NCI-H2171 treated with DMSO at 0.1 percent for 48 hours (cell line): ENCODE data around the gene SIVA1.

Experiments used
- DNase-seq: peaks from one replicate; lab custom pipeline; 2025; lab: John Stamatoyannopoulos, UW

SIVA1 gene

DNA sequence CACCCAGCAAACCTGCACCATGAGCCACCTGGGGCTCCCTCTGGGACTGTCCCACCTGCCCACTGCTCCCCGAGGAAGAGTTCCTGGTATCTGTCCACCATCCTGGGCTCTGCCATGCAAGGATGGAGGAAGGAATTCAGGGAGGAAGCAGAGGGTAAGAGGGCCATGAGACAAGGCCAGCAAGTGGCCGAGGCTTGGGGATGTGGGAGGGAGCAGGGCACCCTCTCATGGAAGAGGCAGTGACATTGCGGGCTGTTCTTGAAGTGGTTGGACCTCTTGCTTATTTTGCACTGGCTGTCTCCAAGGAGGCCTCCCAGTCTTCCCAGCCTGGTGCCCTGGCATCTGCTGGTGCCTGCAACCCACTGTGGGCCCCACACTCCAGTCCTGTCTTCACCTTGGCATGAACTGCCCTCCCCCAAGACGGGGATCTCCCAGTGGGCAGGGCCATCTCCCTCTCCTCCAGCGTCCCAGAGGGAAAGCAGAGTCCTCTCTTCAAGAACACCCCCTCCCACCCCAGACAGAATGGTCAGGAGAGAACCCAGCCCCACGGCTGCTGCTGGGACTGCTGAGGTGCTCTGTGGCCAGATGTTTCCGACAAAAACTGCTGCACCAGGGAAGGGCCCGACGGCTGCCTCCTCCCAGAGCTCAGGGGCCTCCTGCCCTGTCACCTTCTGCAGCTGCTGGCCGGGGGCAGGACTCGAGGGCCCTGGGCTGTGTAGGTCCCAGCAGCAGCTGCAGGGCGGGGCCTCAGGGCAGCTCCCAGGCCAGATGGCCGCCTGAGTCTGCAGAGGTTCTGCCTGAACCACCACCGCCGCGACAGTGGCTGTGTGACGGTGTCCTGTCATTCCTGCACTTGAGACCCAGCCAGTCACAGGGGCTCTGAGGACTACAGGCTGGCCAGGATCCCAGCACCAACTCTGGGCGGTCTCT lies 44.4 kb downstream of the SIVA1 start:
- no peak for DNase-seq

- no peak for DNase-seq
Measured at GRCh38 chr14:104798300-104799243, 45.6 kb downstream of the SIVA1 start.

GRCh38 chr14:104799244-104800014 lies 46.5 kb downstream of the SIVA1 start:
- peak; percentile 16 for DNase-seq

GRCh38 chr14:104800015-104800770 lies 47.2 kb downstream of the SIVA1 start:
- no peak for DNase-seq

- DNase-seq = peak; percentile 45
Measured at GRCh38 chr14:104800771-104801519, 48.0 kb downstream of the SIVA1 start, which contains the start of gene ZBTB42. TSS of gene ZBTB42 (plus strand) at chr14:104801101. CDS start at chr14:104801198, 97 bp downstream.

DNA sequence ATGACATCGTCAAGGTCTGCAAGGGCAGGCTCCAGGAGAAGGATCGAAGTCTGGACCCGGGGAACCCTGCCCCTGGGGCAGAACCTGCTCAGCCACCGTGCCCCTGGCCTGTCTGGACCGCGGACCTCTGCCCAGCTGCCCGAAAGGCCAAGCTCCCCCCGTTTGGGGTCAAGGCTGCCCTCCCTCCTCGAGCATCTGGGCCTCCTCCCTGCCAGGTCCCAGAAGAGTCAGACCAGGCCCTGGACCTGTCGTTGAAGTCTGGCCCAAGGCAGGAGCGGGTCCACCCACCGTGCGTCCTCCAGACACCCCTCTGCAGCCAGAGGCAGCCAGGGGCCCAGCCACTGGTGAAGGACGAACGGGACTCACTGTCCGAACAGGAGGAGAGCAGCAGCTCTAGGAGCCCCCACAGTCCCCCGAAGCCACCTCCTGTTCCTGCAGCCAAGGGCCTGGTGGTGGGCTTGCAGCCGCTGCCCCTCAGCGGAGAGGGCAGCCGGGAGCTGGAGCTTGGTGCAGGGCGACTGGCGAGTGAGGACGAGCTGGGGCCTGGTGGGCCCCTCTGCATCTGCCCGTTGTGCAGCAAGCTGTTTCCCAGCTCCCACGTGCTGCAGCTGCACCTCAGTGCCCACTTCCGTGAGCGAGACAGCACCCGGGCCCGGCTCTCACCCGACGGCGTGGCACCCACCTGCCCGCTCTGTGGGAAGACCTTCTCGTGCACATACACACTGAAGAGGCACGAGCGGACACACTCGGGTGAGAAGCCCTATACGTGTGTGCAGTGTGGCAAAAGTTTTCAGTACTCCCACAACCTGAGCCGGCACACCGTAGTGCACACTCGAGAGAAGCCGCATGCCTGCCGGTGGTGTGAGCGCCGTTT lies 48.8 kb downstream of the SIVA1 start:
- no peak for DNase-seq

DNA sequence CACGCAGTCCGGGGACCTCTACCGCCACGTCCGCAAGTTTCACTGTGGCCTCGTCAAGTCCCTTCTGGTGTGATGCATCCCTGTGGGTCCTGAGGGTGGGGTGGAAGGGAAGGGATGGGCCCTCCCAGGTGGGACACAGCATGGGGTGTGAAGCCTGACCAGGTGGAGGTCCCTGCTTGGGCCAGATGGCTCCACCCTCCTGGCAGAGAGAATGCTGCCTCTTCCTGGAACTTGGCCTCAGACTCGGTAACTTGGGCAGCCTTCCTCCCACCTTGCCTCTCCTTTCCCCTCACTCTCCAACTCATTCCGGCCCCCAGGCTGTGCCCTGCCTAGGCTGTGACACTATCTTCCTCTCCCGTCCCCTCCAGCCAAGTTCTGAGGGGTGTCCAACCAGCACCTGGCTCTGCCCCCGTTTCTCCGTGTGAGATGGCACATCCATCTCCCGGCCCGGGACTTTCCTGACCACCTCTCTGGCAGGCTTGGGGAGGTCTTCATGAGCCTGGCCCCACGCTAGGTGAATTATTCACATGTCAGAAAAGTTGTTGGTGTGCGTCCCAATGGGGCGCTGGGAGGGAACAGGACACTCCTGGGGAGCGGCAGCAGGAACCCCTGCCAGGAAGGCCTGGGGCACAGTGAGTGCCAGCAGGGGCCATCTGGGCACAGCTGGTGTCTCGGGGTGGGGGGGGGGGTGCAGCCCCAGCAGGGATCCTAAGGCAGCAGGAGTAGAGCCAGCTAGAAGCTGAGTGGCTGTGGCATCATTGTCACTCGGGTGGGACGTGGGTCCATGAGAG lies 49.6 kb downstream of the SIVA1 start:
- DNase-seq = peak; percentile 38

GRCh38 chr14:104803280-104803911 lies 50.4 kb downstream of the SIVA1 start:
- DNase-seq = no peak

GRCh38 chr14:104803912-104804410 lies 51.0 kb downstream of the SIVA1 start:
- no peak for DNase-seq

- DNase-seq = no peak
Measured at GRCh38 chr14:104804481-104805325, 51.8 kb downstream of the SIVA1 start.

DNA sequence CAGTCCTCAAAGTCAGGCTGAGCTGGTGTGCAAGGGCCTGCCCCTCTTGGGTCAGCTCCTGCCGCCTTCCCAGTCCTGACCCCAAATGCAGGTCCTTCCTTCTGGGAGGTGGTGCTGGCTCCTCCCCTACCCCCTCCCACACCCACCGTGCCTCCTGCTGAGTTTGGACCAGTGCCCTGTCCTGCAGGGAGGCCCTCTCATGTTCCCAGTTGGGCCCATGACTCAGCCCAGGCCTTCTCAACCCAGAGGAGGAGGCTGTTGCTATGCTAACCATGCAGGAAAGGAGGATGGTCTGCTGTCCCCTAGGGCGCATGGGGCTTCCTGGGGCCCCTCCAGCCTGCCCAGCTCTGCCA lies 52.4 kb downstream of the SIVA1 start:
- DNase-seq = no peak

DNA sequence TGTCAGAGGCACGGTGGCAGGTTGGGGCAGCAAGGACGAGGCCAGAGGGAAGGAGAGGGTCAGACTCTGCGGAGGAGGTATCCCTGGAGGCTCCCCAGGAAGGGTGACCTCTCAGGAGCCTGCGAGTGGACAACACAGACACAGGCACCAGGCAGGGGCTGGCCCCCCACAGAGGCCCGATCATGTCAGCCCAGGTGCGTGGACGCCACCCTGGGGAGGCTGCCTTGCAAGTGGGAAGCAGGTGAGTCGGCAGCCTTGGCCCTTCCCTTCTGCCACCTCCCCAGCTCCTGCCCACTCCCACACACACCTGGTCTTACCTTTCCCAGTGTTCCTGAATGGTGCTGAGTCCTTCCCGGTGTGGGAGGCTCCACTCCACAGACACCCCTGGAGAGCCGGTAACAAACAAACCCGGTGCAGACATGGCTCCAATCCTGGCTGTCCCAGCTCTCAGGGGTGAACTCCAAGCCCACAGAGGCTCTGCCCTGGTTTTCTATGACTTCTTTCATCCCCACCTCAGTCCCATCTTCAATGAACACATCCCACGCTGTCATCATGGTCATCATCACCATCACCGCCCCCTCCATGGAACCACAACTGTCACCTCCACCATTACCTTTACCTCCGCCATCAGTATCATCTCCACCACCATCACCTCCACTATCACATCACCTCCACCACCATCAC lies 53.1 kb downstream of the SIVA1 start:
- no peak for DNase-seq

DNA sequence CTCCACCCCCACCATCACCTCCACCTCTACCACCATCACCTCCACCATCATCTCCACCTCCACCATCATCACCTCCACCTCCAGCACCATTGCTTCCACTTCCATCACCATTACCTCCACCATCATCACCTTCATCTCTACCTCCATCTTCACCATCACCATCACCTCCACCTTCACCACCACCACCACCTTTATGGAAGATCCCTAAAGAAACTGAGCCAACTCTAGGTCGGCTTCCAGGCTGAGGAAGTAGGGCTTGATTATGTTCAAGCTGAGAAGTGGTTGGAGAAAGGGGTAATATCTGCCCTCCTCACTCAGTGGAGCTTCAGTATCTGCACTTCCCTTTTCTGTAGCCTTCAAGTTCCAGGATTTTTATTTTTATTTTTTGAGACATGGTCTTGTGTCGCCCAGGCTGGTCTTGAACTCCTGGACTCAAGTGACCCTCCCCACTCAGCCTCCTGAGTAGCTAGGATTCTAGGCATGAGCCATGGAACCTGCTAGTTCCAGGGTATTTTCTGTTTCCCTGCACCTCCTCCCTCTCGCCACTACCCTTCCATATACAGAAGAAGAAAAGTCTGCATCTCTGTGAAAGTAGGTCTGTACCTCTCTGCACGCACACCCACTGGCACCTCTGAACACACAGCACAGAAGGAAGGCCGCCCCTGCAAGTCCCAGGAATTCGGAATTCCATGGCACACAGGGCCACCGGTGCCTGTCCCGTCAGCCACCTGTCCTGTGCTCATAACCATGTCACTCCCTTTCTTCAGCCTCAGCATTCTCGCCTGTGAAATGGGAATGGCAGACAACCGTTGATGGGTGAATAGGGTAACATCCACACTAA lies 53.9 kb downstream of the SIVA1 start:
- DNase-seq = no peak

DNA sequence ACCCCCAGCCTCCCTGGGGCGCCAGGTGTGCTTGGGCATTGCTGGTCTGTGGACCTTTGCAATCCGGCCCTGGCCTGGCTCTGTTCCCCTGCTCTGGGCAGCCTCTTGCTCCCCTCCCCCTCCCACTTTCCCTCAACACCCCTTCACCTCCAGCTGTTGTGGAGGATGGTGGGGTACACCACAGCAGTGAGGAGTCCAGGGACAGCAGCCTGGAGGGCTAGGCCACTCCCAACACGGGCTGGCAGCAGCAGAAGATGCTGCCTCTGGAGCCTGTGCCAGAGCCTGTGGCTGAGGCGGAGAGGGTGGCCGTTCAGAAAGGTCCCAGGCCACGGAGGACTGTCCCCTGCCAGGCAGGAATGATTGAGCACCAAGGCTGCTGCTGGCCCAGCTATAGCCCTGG lies 55.5 kb downstream of the SIVA1 start:
- DNase-seq = no peak
